Esophagus squamous epithelium (tissue), 5 donors: ENCODE results near the gene INSRR. TPM values are rescaled to one million over a fixed set of nuclear protein-coding genes. Genes with fewer than 3 reads are reported as not detected.

ENCODE experiments used
- DNase-seq: peaks from one replicate; lab custom pipeline; 2025; lab: John Stamatoyannopoulos, UW
- H3K27ac ChIP-seq, 4 donors: fragments of 200-600 bp; sonication (generic); one replicate each; pipeline ENCODE4 v1.5.1; 2016 to 2019; ENCODE audit warnings: mild to moderate bottlenecking in 1 of 4
- H3K27me3 ChIP-seq, 4 donors: fragments of 200-600 bp; sonication (generic); 1 replicate in 3 of 4; 2 replicates in 1 of 4; pipeline versions ENCODE4 v1.5.1 to v1.6.0; 2017 to 2021; ENCODE audit warnings: antibody characterized with exemption in 1 of 4
- H3K36me3 ChIP-seq, 3 donors: fragments of 200-600 bp; sonication (generic); one replicate each; pipeline ENCODE4 v1.5.1; 2016 to 2019
- H3K4me1 ChIP-seq, 3 donors: fragments of 200-600 bp; sonication (generic); one replicate each; pipeline ENCODE4 v1.5.1; 2017 to 2019
- H3K4me3 ChIP-seq, 4 donors: fragments of 200-600 bp; sonication (generic); 1 replicate in 3 of 4; 2 replicates in 1 of 4; pipeline ENCODE4 v1.5.1; 2016 to 2019; ENCODE audit warnings: mild to moderate bottlenecking in 2 of 4, moderate library complexity in 1 of 4
- H3K9me3 ChIP-seq, 3 donors: fragments of 200-600 bp; sonication (generic); one replicate each; pipeline ENCODE4 v1.5.1; 2016 to 2019
- CTCF ChIP-seq, 6 experiments: fragments of 450-650 bp in 4 of 6; fragments of 200-600 bp in 2 of 6; sonication (generic) in 2 of 6; IDR thresholded peaks; one replicate each; pipeline ENCODE4 v1.5.1; 2016 to 2019; ENCODE audit warnings: antibody characterized with exemption in 6 of 6, mild to moderate bottlenecking in 4 of 6, moderate library complexity in 4 of 6
- POLR2A ChIP-seq, 4 donors: fragments of 450-650 bp; IDR thresholded peaks; one replicate each; pipeline ENCODE4 v1.6.1; 2017; ENCODE audit warnings: antibody characterized with exemption in 4 of 4, mild to moderate bottlenecking in 4 of 4, moderate library complexity in 3 of 4
- whole genome bisulfite sequencing, 2 donors: methylation state at CpG; one replicate each; pipeline ENCODE4 v1.1.5; 2018; 5-methylcytosine and 5-hydroxymethylcytosine counted together
- intact Hi-C: fragments of 100-400 bp; cut with DNase I; formaldehyde crosslinking; loops from one replicate; pipeline ENCODE4 v1.15.0; 2022
- total RNA-seq, 4 donors: library from RNA; depleted of rRNA; stranded (reverse); fragments of >200 nt; gene quantifications; one replicate each; pipeline ENCODE4 v1.1.0, GENCODE V29; 2016
- donor health status: DM: yes; HTN: yes; CAD: no.

Gene INSRR
- total RNA-seq, 4 donors from 2014 or later, result not detected

GRCh38 chr1:156869455-156869854, 10.5 kb upstream of the INSRR start:
- intact Hi-C loops, result no loop called here
- 92 to 97% methylated on average over 4 to 9 of the region's 9 CpGs for WGBS, 2 donors

GRCh38 chr1:156868341-156868740, 9.4 kb upstream of the INSRR start:
- no peak overlapping the region for H3K27ac ChIP-seq
- peaks cover 0 to 47% (median 0%) of the 10 kb centered on the region in 4 donors for H3K27me3 ChIP-seq
- 62 to 74% methylated on average over 3 to 5 of the region's 13 CpGs for WGBS, 2 donors
- DNase-seq, result no peak
- no peaks in the 10 kb centered on the region for H3K9me3 ChIP-seq
- no peak for TF ChIP-seq CTCF (IDR thresholded peaks at IDR 0.05)
- TF ChIP-seq POLR2A (IDR thresholded peaks at IDR 0.05), result no peak
- H3K36me3 ChIP-seq, result no peaks in the 10 kb centered on the region
- H3K4me1 ChIP-seq, result no peaks in the 10 kb centered on the region
- no peak overlapping the region for H3K4me3 ChIP-seq
- intact Hi-C loops, result no loop called here

More at GRCh38 chr1:156869455-156869854, 10.5 kb upstream of the INSRR start:
- Histone ChIP-seq H3K9me3 (no peaks in the 10 kb centered on the region), H3K4me1 (no peaks in the 10 kb centered on the region), H3K36me3 (no peaks in the 10 kb centered on the region), H3K27me3 (peaks cover 0 to 46% (median 0%) of the 10 kb centered on the region in 4 donors), H3K27ac (no peak overlapping the region), H3K4me3 (no peak overlapping the region)
- TF ChIP-seq CTCF (IDR thresholded peaks at IDR 0.05), result no peak
- no peak for TF ChIP-seq POLR2A (IDR thresholded peaks at IDR 0.05)
- no peak for DNase-seq

- Histone ChIP-seq H3K4me1 (peaks cover 0 to under 1% (median 0%) of the 10 kb centered on the region in 3 donors), H3K27me3 (peaks cover 3 to 65% (median 8%) of the 10 kb centered on the region in 4 donors), H3K27ac (no peak overlapping the region), H3K4me3 (no peak overlapping the region), H3K9me3 (no peaks in the 10 kb centered on the region), H3K36me3 (no peaks in the 10 kb centered on the region)
- 67 to 69% methylated on average over 4 to 5 of the region's 12 CpGs for WGBS, 2 donors
- no peak for TF ChIP-seq CTCF (IDR thresholded peaks at IDR 0.05)
- no peak for TF ChIP-seq POLR2A (IDR thresholded peaks at IDR 0.05)
- intact Hi-C loops, result no loop called here
- no peak for DNase-seq
These were observed 7.5 kb upstream of the INSRR start for GRCh38 chr1:156866249-156866909.

- H3K9me3 ChIP-seq, result no peaks in the 10 kb centered on the region
- DNase-seq, result no peak
- TF ChIP-seq POLR2A (IDR thresholded peaks at IDR 0.05), result no peak
- TF ChIP-seq CTCF (IDR thresholded peaks at IDR 0.05), result no peak
- H3K27ac ChIP-seq, result no peak overlapping the region
- H3K4me3 ChIP-seq, result no peak overlapping the region
- peaks cover 8 to 71% (median 12%) of the 10 kb centered on the region in 4 donors for H3K27me3 ChIP-seq
- peaks cover 3 to 6% (median 4%) of the 10 kb centered on the region in 3 donors for H3K4me1 ChIP-seq
- H3K36me3 ChIP-seq, result no peaks in the 10 kb centered on the region
- intact Hi-C loops, result no loop called here
- WGBS, 2 donors, result 65 to 73% methylated on average over 4 of the region's 4 CpGs
These were observed 6.9 kb upstream of the INSRR start for GRCh38 chr1:156865865-156866248.

- 80 to 84% methylated on average over 9 of the region's 9 CpGs for WGBS, 2 donors
- H3K4me3 ChIP-seq, result no peak overlapping the region
- DNase-seq, result no peak
- H3K9me3 ChIP-seq, result no peaks in the 10 kb centered on the region
- H3K27me3 ChIP-seq, result peaks cover 8 to 77% (median 16%) of the 10 kb centered on the region in 4 donors
- no peaks in the 10 kb centered on the region for H3K36me3 ChIP-seq
- intact Hi-C loops, result no loop called here
- H3K4me1 ChIP-seq, result peaks cover 9 to 12% (median 10%) of the 10 kb centered on the region in 3 donors
- no peak for TF ChIP-seq POLR2A (IDR thresholded peaks at IDR 0.05)
- TF ChIP-seq CTCF (IDR thresholded peaks at IDR 0.05), result no peak
- H3K27ac ChIP-seq, result no peak overlapping the region
These were observed 6.3 kb upstream of the INSRR start for GRCh38 chr1:156865258-156865657.
